NCI-H345 treated with DMSO at 0.1 percent for 48 hours (cell line): Measurements from ENCODE around the gene SLC9A3.

Experiments
- DNase-seq: peaks from one replicate; lab custom pipeline; 2025; ENCODE audit not compliant: unreplicated experiment; lab: John Stamatoyannopoulos, UW

The SLC9A3 gene

GRCh38 chr5:446883-447263, 77.4 kb downstream of the SLC9A3 start:
- DNase-seq = peak; percentile 17

GRCh38 chr5:446066-446882, 78.0 kb downstream of the SLC9A3 start:
- no peak for DNase-seq

DNA sequence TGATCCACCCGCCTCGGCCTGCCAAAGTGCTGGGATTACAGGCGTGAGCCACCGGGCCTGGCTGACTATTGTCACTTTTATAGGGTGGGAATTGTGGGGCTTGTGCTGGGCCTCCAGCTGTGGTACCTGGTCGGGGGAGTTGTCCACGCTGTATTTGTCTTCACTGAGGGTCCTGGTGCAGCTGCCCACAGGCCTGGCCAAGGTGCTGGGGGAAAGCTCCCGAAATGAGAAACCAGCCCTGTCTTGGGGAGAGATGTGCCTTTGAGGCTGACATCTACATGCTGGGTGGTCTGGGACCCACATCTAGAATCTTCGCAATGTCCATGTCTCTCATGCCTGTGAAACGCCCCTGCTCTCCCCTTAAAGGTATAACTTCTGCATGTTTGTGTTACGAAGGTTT, 78.7 kb downstream of the SLC9A3 start:
- DNase-seq = no peak

DNA sequence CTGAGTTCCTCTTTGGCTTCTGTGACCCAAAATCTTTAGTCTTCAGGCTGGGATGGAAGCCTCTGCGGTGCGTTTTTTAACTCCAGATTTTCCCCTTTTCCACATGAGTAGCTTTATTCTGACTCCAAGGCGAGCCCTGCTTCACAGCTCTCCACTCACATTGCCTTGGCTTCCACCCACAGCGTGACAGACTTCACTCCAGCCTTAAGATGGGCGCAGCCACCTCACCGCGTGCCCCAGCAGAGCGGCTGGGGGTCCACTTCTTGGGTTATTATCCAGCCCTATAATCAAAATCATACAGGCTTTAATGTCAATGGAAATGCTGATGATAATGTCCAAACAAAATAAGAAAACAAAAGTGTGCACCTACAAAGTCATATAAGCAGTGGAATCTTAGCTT, 80.0 kb downstream of the SLC9A3 start:
- DNase-seq = no peak

- DNase-seq = peak; percentile 38
Observed at GRCh38 chr5:443239-444151, 80.8 kb downstream of the SLC9A3 start.

DNA sequence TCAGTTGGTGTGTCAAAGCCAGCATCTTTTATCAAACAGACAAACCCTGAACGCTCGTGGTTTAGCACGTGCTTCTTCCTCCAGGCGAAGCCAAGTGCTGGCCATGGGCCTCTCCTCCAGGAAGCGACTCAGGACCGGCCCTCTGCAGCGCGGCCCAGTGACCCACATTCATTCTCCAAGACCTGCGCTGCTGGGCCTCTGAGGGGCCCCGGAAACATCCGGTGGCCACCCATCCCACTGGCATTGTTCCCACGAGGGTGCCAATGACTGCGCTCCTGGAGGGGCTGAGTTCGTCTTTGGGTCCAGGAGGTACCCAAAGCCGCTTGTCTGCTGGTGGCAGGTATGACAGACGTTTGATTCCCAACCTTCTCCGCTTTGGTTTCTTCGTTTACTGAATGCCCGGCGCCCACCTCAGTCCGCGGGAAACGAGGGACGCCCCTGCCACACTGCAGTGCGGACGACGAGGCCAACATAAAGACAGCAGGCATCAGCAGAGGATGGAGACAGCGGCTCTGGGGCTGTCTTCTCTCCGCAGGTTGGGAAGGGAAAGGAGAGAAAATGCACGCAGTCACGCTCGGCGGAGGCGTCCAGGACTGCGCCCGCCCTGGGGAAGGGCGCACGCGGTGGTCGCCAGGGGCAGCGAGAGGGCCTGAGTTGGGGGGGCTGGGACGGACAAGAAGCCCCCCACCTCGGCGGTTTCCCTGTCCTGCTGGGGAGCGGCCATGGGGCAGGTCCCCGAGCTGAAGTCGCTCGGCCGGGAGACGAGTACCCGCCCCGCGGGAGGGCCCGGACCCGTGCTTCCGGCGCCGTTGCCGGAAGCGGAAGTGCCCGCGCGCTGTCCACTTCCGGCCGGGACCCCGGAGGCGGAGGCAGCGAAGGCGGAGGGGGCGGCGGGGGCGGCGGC, 81.7 kb downstream of the SLC9A3 start, which contains the start of gene EXOC3:
EXOC3 (plus strand) TSS at position 842 of the 904 bp plus-strand sequence. CDS start 3,030 bp downstream, outside the sequence.
- peak; percentile 24 for DNase-seq

- DNase-seq = no peak
Observed at GRCh38 chr5:441996-442334, 82.3 kb downstream of the SLC9A3 start.

GRCh38 chr5:440401-441201, 83.6 kb downstream of the SLC9A3 start:
- DNase-seq = no peak

DNA sequence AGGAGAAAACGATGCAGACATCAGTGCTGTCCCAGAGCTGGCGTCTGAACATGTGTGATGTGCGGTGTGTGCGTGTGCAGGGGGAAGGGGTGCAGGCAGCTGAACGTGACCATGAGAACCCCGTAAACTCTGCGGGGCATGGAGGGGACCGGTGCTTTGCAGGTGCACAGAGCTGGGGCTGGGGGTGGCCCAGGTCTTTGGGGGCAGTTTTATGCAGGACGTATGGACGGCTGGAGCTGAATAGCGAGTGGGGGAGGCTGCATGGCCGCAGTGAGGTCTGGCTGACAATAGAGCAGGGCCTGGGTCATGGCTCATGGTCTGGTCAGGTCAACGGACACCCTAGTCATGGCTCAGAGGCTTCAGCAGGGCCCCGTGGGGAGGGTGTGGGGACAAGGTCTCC, 84.6 kb downstream of the SLC9A3 start:
- no peak for DNase-seq

- no peak for DNase-seq
Observed at GRCh38 chr5:439181-439580, 85.1 kb downstream of the SLC9A3 start.

- DNase-seq = no peak
Observed at GRCh38 chr5:438481-438981, 85.7 kb downstream of the SLC9A3 start.

DNA sequence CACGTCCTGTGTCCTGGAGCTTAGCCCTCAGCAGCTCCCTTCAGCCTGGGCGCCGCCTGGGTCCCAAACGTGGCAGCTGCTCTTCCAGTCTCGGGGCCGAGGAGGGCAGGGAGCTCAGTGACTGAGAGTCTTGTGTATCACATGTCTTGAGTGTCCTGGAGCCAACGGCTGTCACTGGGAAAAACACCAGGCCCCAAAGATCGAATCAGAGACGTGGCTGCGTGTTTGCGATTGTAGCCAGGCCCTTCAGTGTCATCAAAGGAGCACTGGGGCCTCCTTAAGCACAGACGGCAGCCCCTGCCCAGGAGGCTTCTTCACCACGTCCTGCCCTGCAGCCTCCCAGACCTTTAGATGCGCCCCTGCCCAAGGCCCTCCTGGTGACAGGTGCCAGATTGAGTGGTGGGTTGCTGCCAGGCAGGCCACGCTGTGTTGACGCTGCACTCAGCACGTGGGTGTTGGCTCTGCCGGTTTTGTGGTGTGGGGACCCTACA, 86.9 kb downstream of the SLC9A3 start:
- no peak for DNase-seq

DNA sequence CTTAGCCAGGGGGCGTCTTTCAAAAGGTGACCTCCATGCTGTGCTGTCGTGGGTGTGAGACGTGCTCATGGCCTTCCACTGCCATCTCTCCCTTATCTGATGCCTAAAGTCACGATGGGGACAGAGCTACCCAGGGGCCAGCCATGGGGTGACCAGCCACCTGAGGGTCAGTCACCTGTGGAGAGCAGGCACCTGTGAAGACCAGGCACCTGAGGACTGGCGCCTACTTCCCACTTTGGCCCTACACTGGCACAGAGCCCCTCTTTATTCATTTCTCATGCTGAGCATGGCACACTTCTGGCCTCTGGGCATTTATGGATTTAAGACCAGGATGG, 87.6 kb downstream of the SLC9A3 start:
- DNase-seq = no peak

- DNase-seq = no peak
Observed at GRCh38 chr5:435961-436640, 88.1 kb downstream of the SLC9A3 start.

GRCh38 chr5:435156-435790, 89.0 kb downstream of the SLC9A3 start:
- no peak for DNase-seq

- no peak for DNase-seq
Observed at GRCh38 chr5:434443-435146, 89.7 kb downstream of the SLC9A3 start.

- DNase-seq = no peak
Observed at GRCh38 chr5:433836-434235, 90.4 kb downstream of the SLC9A3 start.
